HG02571 (cell line): Measurements from ENCODE around the gene DMWD.

Experiments used
- ATAC-seq: cut with Tn5 transposase; IDR thresholded peaks from one replicate; pipeline ENCODE4 v1.9.1; 2021; ENCODE audit warnings: mild to moderate bottlenecking, moderate library complexity; ENCODE audit not compliant: unreplicated experiment

Gene DMWD

GRCh38 chr19:45770192-45771101, 22.2 kb downstream of the DMWD start:
- ATAC-seq, result peak; percentile 35

DNA sequence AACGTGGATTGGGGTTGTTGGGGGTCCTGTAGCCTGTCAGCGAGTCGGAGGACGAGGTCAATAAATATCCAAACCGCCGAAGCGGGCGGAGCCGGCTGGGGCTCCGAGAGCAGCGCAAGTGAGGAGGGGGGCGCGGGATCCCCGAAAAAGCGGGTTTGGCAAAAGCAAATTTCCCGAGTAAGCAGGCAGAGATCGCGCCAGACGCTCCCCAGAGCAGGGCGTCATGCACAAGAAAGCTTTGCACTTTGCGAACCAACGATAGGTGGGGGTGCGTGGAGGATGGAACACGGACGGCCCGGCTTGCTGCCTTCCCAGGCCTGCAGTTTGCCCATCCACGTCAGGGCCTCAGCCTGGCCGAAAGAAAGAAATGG, 22.8 kb downstream of the DMWD start:
- no peak for ATAC-seq

DNA sequence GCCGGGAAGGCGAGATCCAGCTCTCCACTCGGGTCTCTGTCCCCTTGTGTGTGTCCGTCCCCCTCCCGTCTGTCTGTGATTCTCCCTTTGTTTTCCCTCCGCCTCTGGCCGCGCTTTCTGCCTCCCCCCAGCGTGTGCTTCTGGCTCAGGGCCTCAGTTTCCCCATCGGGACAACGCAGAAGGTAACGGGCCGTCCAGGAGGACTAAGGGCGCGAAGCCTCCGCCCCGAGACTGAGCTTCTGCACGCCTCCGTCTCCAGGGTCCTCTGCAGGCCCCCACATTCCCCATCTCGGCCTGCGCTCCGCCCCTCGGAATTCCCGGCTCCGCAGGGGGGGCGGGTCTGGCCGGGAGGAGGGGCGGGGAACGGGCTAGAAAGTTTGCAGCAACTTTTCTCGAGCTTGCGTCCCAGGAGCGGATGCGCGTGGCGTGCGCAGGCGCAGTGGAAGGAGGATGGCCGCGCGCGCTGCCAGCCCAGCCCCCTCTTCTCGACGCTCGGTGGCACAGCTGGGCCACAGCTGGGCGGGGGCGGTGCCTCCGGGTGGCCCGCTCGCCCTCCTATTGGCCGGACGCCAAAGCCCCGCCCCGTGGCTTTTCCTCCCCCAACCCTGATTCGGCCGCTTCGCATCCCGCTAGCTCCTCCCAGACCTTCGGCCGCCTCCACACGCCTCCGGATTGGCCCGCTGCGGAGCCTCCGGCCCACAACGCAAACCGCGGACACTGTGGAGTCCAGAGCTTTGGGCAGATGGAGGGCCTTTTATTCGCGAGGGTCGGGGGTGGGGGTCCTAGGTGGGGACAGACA, 23.5 kb downstream of the DMWD start, which contains the start of gene SIX5:
TSS of gene SIX5 (minus strand) at position 269 of the 799 bp plus-strand sequence. CDS start 408 bp downstream, outside the sequence.
- peak; percentile 57 for ATAC-seq

GRCh38 chr19:45768655-45768983, 24.0 kb downstream of the DMWD start:
- ATAC-seq, result no peak

DNA sequence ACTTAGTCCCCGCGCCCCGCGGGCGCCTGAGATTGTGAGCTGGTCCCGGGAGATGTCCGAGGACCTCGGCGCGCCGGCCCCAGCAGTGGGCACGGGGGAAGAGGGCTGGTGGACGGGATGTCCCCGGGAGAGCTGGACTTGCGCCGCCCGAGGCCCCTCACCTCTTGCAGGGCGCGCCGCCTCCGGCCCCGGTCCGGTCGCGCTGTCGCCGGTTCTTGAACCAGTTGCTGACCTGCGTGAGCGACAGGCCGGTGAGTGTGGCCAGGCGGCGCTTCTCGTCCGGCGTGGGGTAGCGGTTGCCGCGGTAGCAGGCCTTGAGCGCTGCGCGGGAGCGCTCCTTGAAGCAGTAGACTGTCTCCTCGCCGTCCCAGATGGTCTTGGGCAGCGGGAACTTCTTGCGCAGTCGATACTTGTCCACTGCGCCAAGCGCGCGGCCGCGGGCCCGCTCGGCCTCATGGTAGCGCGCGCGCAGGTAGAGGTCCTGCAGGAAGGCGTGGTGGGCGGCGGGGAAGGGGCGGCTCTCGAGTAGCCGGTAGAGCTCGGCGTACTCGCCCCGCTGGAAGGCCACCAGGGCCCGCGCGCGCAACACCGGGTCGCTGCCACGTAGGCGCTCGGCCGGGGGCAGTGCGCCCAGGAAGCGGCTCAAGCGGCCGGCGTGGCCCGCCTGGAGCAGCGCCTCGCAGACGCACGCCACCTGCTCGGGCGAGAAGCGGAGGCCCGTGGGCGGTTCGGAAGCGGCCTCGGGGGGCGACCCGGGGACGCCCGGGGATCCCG, 24.6 kb downstream of the DMWD start:
- no peak for ATAC-seq

DNA sequence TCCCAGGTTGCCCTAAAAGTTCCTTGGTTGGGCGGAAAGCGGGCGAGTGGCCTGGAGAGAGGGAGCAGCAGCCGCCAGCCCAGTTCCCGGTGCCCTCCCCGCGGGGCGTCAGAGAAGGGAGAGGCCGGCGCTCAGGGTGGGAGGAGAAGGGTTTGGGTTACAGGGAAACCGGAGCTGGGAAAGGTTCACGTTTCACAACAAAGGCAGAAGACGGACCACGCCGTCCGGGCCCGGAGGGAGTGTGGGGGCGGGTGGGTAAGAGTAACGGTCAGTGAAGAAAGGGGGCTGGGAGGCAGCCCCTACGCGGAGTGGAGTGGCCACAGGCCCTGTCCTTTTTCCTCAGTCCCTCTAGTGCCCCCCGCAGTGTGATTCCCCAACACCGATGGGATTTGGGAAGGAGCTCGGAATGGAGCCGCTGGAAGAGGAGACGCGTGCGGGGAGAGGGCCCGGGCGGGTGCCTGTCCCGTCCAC, 25.2 kb downstream of the DMWD start:
- ATAC-seq, result no peak

GRCh38 chr19:45766869-45767346, 25.7 kb downstream of the DMWD start:
- ATAC-seq, result no peak

- no peak for ATAC-seq
Measured at GRCh38 chr19:45766296-45766868, 26.3 kb downstream of the DMWD start.

DNA sequence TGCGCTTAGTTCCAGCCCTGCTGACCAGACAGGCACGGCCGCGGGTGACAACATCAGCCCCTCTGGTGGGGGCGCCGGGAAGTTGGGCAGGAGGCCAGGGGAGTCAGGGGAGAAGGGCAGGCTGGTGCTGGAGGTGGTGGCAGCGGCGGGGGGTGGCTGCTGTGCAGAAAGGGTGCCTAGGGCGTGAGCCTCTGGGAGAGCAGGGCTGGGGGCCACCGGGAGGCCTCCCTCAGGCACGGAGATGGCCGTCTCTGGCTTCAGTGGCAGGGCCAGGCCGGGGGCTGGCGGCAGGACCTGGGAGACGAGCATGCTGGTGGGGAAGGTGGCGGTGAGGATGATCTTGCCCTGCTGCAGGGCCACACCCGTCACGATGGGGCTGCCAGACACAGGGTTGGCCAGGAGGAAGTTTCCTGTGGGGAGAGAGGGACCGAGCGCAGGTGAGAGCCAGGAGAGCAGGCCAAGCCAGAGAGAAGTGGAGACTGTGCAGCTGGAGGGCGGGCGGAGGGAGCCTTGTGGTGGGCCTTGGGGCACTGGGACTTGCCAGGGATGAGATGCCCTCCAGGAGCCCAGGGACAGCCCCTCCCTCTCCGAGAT, 26.8 kb downstream of the DMWD start:
- no peak for ATAC-seq

GRCh38 chr19:45764945-45765701, 27.5 kb downstream of the DMWD start:
- ATAC-seq, result no peak

GRCh38 chr19:45764475-45764874, 28.2 kb downstream of the DMWD start:
- ATAC-seq, result no peak

- ATAC-seq, result no peak
Measured at GRCh38 chr19:45763691-45764294, 28.9 kb downstream of the DMWD start.

DNA sequence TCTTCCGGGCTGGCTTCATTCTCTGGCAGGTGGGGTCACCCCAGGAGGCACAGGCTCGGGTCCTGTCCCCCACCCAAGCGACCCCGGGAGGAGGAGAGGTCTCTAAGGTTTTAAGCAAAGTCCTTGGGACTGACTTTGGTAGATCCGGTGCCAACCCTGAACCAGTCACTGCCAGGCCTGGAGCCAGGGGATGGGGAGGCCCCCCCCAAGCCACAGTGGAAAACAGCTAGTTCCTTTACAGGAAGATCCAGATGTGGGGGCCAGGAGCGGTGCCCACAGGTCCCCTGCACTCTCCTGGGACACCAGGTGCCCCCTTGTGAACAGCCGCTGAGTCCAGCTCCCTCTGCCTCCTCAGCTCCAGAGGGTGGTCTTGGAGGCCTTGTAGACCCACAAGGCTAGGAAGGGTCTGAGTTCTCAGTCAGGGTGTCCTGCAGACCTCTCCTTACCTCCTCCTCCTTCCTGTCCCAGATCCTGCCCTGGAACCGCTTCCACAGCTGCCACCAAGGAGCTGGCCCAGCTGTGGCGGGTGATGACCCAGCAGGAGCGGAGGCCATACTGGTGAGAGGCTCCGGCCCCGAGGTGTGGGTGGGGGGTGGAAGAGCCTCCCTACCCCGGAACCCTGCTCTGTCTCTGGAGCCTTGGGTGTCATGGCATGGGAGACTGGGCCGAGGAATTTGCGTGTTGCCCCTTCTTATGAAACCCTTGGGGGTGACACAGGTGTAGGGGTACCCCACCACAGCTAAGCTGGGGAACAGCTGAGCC, 29.6 kb downstream of the DMWD start:
- no peak for ATAC-seq

DNA sequence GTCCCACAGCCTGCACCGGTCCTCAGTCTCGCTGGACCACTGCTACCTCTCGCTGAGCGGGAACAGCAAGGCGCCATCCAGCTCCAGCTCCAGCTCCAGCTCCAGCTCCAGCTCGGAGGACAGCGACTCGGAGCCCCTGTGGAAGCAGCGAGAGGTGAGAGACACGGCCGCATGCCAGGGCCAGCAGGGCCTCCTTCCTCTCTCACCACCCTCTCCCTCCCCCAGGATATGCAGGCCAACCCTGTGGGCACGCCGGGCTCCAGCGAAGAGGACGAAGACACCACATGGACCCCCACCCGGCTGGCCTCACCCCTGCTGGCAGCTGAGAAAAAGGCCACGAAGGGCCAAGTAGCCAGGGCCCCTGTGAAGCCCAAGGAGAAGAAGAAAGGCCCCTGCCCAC, 30.9 kb downstream of the DMWD start:
- ATAC-seq, result no peak

GRCh38 chr19:45758921-45759320, 33.7 kb downstream of the DMWD start:
- ATAC-seq, result no peak

DNA sequence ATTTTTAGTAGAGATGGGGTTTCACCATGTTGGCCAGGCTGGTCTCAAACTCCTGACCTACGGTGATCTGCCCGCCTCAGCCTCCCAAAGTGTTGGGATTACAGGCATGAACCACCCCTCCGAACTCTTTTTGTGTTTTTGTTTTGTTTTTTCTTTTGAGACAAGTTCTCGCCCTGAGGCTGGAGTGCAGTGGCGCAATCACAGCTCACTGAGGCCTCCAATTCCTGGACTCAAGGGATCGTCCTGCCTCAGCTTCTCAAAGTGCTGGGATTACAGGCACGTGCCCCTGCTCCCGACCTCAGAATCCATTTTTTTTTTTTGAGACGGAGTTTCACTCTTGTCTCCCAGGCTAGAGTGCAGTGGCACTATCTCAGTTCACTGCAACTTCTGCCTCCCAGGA, 35.0 kb downstream of the DMWD start:
- no peak for ATAC-seq

GRCh38 chr19:45754323-45754722, 38.3 kb downstream of the DMWD start:
- no peak for ATAC-seq

DNA sequence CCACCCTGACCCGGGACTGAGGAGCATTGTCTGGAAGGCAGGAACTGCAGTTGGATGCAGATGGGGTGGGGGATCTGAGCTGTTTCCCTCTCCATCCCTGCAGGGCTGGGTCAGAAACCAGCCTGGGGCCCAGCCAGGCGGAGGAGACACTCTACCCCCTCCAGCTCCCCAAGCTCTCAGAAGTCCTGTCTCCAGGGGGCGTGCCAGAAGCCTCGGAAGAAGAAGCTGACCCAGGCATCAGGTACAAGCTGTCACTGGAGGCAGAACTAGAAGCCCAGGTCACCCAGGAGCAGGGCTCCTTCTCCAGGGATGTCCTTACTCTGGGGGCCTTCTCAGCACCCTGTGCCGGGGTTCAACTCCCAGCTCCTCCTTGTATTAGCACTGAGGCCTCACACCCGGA, 39.1 kb downstream of the DMWD start:
- no peak for ATAC-seq
